GM12878 (cell line): ENCODE results near the gene ALX4.

Experiments used
- CBX5 ChIP-seq: sonication (generic); IDR thresholded peaks from 2 replicates; pipeline ENCODE4 v1.6.1; 2016; ENCODE audit warnings: low read depth, moderate library complexity, mild to moderate bottlenecking, inconsistent platforms
- EP300 ChIP-seq, 2 experiments: fragments of 150-350 bp in 1 of 2; IDR thresholded peaks; 2 replicates each; pipeline ENCODE4 v1.6.1; 2011 to 2012; ENCODE audit warnings: low read depth in 2 of 2, low read length in 2 of 2, borderline replicate concordance in 1 of 2, improper control_type of control experiment in 1 of 2, inconsistent platforms in 1 of 2; ENCODE audit not compliant: control insufficient read depth in 1 of 2
- EZH2 ChIP-seq: IDR thresholded peaks from 2 replicates; pipeline ENCODE4 v1.6.1; 2012; ENCODE audit warnings: low read depth, mild to moderate bottlenecking, control low read depth, inconsistent platforms, low read length, borderline replicate concordance; ENCODE audit not compliant: control insufficient read depth
- HDAC2 ChIP-seq: fragments of 200-600 bp; sonication (generic); IDR thresholded peaks from 2 replicates; pipeline ENCODE4 v1.6.1; 2017
- JUND ChIP-seq: IDR thresholded peaks from 2 replicates; pipeline ENCODE4 v1.6.1; 2012; ENCODE audit warnings: low read depth, mild to moderate bottlenecking, low read length, improper control_type of control experiment, moderate library complexity
- KDM1A ChIP-seq: fragments of 200-600 bp; sonication (generic); IDR thresholded peaks from 2 replicates; pipeline ENCODE4 v1.6.1; 2016; ENCODE audit warnings: borderline replicate concordance
- MEF2A ChIP-seq: IDR thresholded peaks from 2 replicates; pipeline ENCODE4 v1.6.1; 2011; ENCODE audit warnings: low read depth, mild to moderate bottlenecking, low read length, moderate library complexity; ENCODE audit not compliant: insufficient read depth
- POLR2AphosphoS5 ChIP-seq: IDR thresholded peaks from 2 replicates; pipeline ENCODE4 v1.6.1; 2011; ENCODE audit warnings: mild to moderate bottlenecking, low read length, inconsistent platforms
- SIN3A ChIP-seq: IDR thresholded peaks from 2 replicates; pipeline ENCODE4 v1.6.1; 2012; ENCODE audit warnings: low read depth, low read length, improper control_type of control experiment
- SIX5 ChIP-seq: IDR thresholded peaks from 2 replicates; pipeline ENCODE4 v1.6.1; 2011; ENCODE audit warnings: mild to moderate bottlenecking, low read depth, low read length, moderate library complexity; ENCODE audit not compliant: severe bottlenecking
- TF ChIP-seq, protein P1 (sequence below), 3 experiments: IDR thresholded peaks in 2 of 3; conservative IDR thresholded peaks in 1 of 3; 2 replicates each; pipeline ENCODE4 v1.5.1; 2011; ENCODE audit warnings: low read depth in 3 of 3, low read length in 3 of 3, mild to moderate bottlenecking in 3 of 3, control low read depth in 2 of 3, moderate library complexity in 2 of 3, inconsistent platforms in 1 of 3, mixed read lengths in 1 of 3; ENCODE audit not compliant: control insufficient read depth in 2 of 3, insufficient read depth in 1 of 3; ENCODE audit errors: extremely low read depth in 1 of 3
- TF ChIP-seq, protein P2 (sequence below): fragments of 450-650 bp; IDR thresholded peaks from 2 replicates; pipeline ENCODE4 v1.6.1; 2017; ENCODE audit warnings: mild to moderate bottlenecking, moderate library complexity
- TF ChIP-seq, protein P3 (sequence below): IDR thresholded peaks from 2 replicates; pipeline ENCODE4 v1.6.1; 2012; ENCODE audit warnings: low read depth, low read length, improper control_type of control experiment

DNA sequence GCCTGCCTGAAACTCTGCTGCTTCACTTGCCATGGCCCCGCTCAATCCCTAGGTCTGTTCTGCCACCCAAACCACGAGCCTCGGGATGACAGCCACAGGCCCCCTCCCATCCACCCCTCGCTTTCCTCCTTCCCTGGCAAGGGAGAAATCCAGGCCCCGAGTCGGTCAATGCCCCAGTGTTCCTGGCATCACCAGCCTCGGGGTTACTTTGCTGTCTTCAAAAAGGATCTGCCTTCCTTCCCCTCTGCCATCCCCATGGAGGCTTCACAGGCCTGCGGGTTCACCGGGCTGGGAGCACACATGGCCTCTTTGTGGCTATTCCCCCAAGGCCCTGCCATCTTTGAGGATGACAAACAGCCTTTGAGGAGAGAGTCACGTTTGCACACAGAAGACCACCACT lies 38.8 kb upstream of the ALX4 start:
- TF ChIP-seq, protein P1, sequence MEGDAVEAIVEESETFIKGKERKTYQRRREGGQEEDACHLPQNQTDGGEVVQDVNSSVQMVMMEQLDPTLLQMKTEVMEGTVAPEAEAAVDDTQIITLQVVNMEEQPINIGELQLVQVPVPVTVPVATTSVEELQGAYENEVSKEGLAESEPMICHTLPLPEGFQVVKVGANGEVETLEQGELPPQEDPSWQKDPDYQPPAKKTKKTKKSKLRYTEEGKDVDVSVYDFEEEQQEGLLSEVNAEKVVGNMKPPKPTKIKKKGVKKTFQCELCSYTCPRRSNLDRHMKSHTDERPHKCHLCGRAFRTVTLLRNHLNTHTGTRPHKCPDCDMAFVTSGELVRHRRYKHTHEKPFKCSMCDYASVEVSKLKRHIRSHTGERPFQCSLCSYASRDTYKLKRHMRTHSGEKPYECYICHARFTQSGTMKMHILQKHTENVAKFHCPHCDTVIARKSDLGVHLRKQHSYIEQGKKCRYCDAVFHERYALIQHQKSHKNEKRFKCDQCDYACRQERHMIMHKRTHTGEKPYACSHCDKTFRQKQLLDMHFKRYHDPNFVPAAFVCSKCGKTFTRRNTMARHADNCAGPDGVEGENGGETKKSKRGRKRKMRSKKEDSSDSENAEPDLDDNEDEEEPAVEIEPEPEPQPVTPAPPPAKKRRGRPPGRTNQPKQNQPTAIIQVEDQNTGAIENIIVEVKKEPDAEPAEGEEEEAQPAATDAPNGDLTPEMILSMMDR (IDR thresholded peaks at IDR 0.05 in 2 of 3, conservative IDR thresholded peaks at IDR 0.05 in 1 of 3; ENCODE audit: control insufficient read depth in 2 of 3, extremely low read depth in 1 of 3, insufficient read depth in 1 of 3, low read depth in 3 of 3, low read length in 3 of 3), result no peak
- TF ChIP-seq HDAC2 (no peak), EZH2 (no peak), KDM1A (no peak), POLR2AphosphoS5 (no peak), SIN3A (no peak), MEF2A (no peak), JUND (no peak), CBX5 (no peak), EP300 (IDR thresholded peaks at IDR 0.05; ENCODE audit: borderline replicate concordance in 1 of 2, control insufficient read depth in 1 of 2, low read depth in 2 of 2, low read length in 2 of 2) (no peak), SIX5 (no peak)
- TF ChIP-seq, protein P2, sequence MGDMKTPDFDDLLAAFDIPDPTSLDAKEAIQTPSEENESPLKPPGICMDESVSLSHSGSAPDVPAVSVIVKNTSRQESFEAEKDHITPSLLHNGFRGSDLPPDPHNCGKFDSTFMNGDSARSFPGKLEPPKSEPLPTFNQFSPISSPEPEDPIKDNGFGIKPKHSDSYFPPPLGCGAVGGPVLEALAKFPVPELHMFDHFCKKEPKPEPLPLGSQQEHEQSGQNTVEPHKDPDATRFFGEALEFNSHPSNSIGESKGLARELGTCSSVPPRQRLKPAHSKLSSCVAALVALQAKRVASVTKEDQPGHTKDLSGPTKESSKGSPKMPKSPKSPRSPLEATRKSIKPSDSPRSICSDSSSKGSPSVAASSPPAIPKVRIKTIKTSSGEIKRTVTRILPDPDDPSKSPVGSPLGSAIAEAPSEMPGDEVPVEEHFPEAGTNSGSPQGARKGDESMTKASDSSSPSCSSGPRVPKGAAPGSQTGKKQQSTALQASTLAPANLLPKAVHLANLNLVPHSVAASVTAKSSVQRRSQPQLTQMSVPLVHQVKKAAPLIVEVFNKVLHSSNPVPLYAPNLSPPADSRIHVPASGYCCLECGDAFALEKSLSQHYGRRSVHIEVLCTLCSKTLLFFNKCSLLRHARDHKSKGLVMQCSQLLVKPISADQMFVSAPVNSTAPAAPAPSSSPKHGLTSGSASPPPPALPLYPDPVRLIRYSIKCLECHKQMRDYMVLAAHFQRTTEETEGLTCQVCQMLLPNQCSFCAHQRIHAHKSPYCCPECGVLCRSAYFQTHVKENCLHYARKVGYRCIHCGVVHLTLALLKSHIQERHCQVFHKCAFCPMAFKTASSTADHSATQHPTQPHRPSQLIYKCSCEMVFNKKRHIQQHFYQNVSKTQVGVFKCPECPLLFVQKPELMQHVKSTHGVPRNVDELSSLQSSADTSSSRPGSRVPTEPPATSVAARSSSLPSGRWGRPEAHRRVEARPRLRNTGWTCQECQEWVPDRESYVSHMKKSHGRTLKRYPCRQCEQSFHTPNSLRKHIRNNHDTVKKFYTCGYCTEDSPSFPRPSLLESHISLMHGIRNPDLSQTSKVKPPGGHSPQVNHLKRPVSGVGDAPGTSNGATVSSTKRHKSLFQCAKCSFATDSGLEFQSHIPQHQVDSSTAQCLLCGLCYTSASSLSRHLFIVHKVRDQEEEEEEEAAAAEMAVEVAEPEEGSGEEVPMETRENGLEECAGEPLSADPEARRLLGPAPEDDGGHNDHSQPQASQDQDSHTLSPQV, result no peak
- TF ChIP-seq, protein P3, sequence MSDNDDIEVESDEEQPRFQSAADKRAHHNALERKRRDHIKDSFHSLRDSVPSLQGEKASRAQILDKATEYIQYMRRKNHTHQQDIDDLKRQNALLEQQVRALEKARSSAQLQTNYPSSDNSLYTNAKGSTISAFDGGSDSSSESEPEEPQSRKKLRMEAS, result no peak
